B cell (primary cell): ENCODE results near the gene OR2M2. TPM values are rescaled to one million over a fixed set of nuclear protein-coding genes. Genes with fewer than 3 reads are reported as not detected.

Experiments
- ATAC-seq: fragments of 200-7000 bp; cut with Tn5 transposase; one replicate; pipeline ENCODE4 v1.10.0; 2021; ENCODE audit warnings: low read depth, mild to moderate bottlenecking, moderate number of reproducible peaks, moderate library complexity
- CTCF ChIA-PET: fragments of 350-600 bp; sonication (Branson Sonifier 250); formaldehyde crosslinking; loops from one replicate; lab custom pipeline; 2021; ENCODE audit warnings: antibody characterized with exemption, inconsistent platforms; lab: Charles Lee
- POLR2A ChIA-PET: fragments of 350-600 bp; sonication (Branson Sonifier 250); formaldehyde crosslinking; loops from one replicate; lab custom pipeline; 2021; ENCODE audit warnings: antibody characterized with exemption; lab: Charles Lee
- DNase-seq: peaks from one replicate; pipeline ENCODE4 v3.0.0; 2013
- H2AFZ ChIP-seq: 2 replicates; pipeline ENCODE4 v1.6.1; 2012; ENCODE audit warnings: mild to moderate bottlenecking, low read depth, low read length; ENCODE audit not compliant: insufficient read depth, poor library complexity, severe bottlenecking
- H3K27ac ChIP-seq, 2 donors: 1 replicate in 1 of 2; 2 replicates in 1 of 2; pipeline ENCODE4 v1.5.1; 2012 to 2013; ENCODE audit warnings: low read length in 2 of 2, mild to moderate bottlenecking in 2 of 2, moderate library complexity in 1 of 2
- H3K27me3 ChIP-seq, 4 experiments: fragments of 200-600 bp in 1 of 4; sonication (generic) in 1 of 4; replicated peaks in 1 of 4; 1 replicate in 2 of 4; 2 replicates in 2 of 4; pipeline versions ENCODE4 v1.6.1 to v1.7.0; 2013 to 2016; ENCODE audit warnings: low read length in 3 of 4, mild to moderate bottlenecking in 2 of 4, mixed read lengths in 1 of 4, moderate library complexity in 1 of 4; ENCODE audit not compliant: insufficient read depth in 4 of 4, control insufficient read depth in 3 of 4; ENCODE audit errors: control extremely low read depth in 1 of 4
- H3K36me3 ChIP-seq, 2 experiments: replicated peaks in 1 of 2; 1 replicate in 1 of 2; 2 replicates in 1 of 2; pipeline versions ENCODE4 v1.6.1 to v1.7.1; 2013; ENCODE audit warnings: low read length in 1 of 2; ENCODE audit not compliant: insufficient read depth in 2 of 2, control insufficient read depth in 1 of 2; ENCODE audit errors: control extremely low read depth in 1 of 2, extremely low read depth in 1 of 2
- H3K4me1 ChIP-seq, 2 donors: fragments of 200-600 bp in 1 of 2; sonication (generic) in 1 of 2; 1 replicate in 1 of 2; 2 replicates in 1 of 2; pipeline versions ENCODE4 v1.5.1 to v1.6.1; 2013 to 2017; ENCODE audit warnings: low read length in 2 of 2; ENCODE audit not compliant: control insufficient read depth in 2 of 2, insufficient read depth in 2 of 2
- H3K4me2 ChIP-seq: replicated peaks from 2 replicates; pipeline ENCODE3; 2012; ENCODE audit warnings: mild to moderate bottlenecking, low read depth, low read length; ENCODE audit not compliant: poor library complexity, severe bottlenecking
- H3K4me3 ChIP-seq, 5 experiments: fragments of 200-600 bp in 1 of 5; sonication (generic) in 1 of 5; 1 replicate in 3 of 5; 2 replicates in 2 of 5; pipeline versions ENCODE4 v1.5.1 to v1.7.0; 2011 to 2016; ENCODE audit warnings: low read length in 4 of 5, mild to moderate bottlenecking in 4 of 5, low read depth in 2 of 5, control low read depth in 1 of 5, moderate library complexity in 1 of 5; ENCODE audit not compliant: insufficient read depth in 1 of 5; ENCODE audit errors: control extremely low read depth in 1 of 5, extremely low read depth in 1 of 5
- H3K79me2 ChIP-seq: fragments of 200-600 bp; sonication (generic); one replicate; pipeline ENCODE4 v1.6.0; 2016; ENCODE audit warnings: low read length; ENCODE audit not compliant: control insufficient read depth, insufficient read depth
- H3K9ac ChIP-seq: fragments of 200-600 bp; sonication (generic); 2 replicates; pipeline ENCODE4 v1.6.1; 2017; ENCODE audit warnings: mild to moderate bottlenecking, low read length, moderate library complexity
- H3K9me3 ChIP-seq, 3 donors: one replicate each; pipeline versions ENCODE4 v1.6.1 to v1.7.1; 2013; ENCODE audit warnings: low read length in 2 of 3; ENCODE audit not compliant: control insufficient read depth in 2 of 3, insufficient read depth in 1 of 3; ENCODE audit errors: control extremely low read depth in 1 of 3
- H4K20me1 ChIP-seq: 2 replicates; pipeline ENCODE4 v1.6.0; 2012; ENCODE audit warnings: mild to moderate bottlenecking, low read length; ENCODE audit not compliant: insufficient read depth, control insufficient read depth, poor library complexity, severe bottlenecking
- H3K27ac Mint-ChIP-seq: one replicate; pipeline ENCODE4 v1.8.0; 2021; ENCODE audit warnings: mixed read lengths
- H3K27me3 Mint-ChIP-seq: one replicate; pipeline ENCODE4 v1.8.0; 2021; ENCODE audit warnings: mixed read lengths
- H3K4me1 Mint-ChIP-seq: one replicate; pipeline ENCODE4 v1.8.0; 2021; ENCODE audit warnings: mixed read lengths
- H3K4me3 Mint-ChIP-seq: one replicate; pipeline ENCODE4 v1.8.0; 2021; ENCODE audit warnings: mixed read lengths
- H3K9me3 Mint-ChIP-seq: one replicate; pipeline ENCODE4 v1.8.0; 2022; ENCODE audit warnings: mixed read lengths; ENCODE audit not compliant: insufficient read depth
- CTCF ChIP-seq: fragments of 200-600 bp; IDR thresholded peaks from one replicate; pipeline ENCODE4 v1.8.0; 2022; ENCODE audit warnings: antibody characterized with exemption, mild to moderate bottlenecking
- EZH2 ChIP-seq: IDR thresholded peaks from 2 replicates; pipeline ENCODE4 v1.6.1; 2012; ENCODE audit warnings: borderline replicate concordance, low read depth, mild to moderate bottlenecking, moderate library complexity, low read length; ENCODE audit not compliant: insufficient read depth, poor library complexity, severe bottlenecking
- WGBS: methylation state at CpG from one replicate; pipeline ENCODE4 v1.1.5; 2013; ENCODE audit warnings: missing lambda C conversion rate; ENCODE audit not compliant: insufficient coverage; 5-methylcytosine and 5-hydroxymethylcytosine counted together
- intact Hi-C: fragments of 100-400 bp; cut with micrococcal nuclease; formaldehyde crosslinking; loops from one replicate; pipeline ENCODE4 v1.10.0; 2022
- polyA plus RNA-seq: library from polyadenylated mRNA; depleted of rRNA; stranded (reverse); fragments of >200 nt; gene quantifications from 2 replicates; pipeline ENCODE4 v1.2.3, GENCODE V29; 2012
- total RNA-seq, 2 donors: library from RNA; stranded (reverse); fragments of 120-200 nt in 1 of 2; gene quantifications; 1 replicate in 1 of 2; 2 replicates in 1 of 2; pipeline versions ENCODE4 v1.2.3 to v1.2.4, GENCODE V29; 2013 to 2022

The OR2M2 gene
- total and polyA plus RNA-seq, 2 donors (not counting 1 experiment from before 2014, with no cell fraction given), result not detected

GRCh38 chr1:248165186-248165585 is 9.4 kb upstream of the OR2M2 start:
- no peak for ATAC-seq

GRCh38 chr1:248183996-248184395 is 9.4 kb downstream of the OR2M2 start:
- Mint-ChIP-seq H3K27me3 (no peaks in the 10 kb centered on the region), H3K27ac (no peak overlapping the region), H3K9me3 (no peaks in the 10 kb centered on the region), H3K4me3 (no peak overlapping the region), H3K4me1 (no peaks in the 10 kb centered on the region)
- TF ChIP-seq CTCF, result no peak
- TF ChIP-seq EZH2, result no peak
- POLR2A ChIA-PET, result no interaction called here
- no peaks in the 10 kb centered on the region for H3K4me1 ChIP-seq
- H3K9me3 ChIP-seq, result no peaks in the 10 kb centered on the region
- no peaks in the 10 kb centered on the region for H3K79me2 ChIP-seq
- intact Hi-C loops, result no loop called here
- H3K4me2 ChIP-seq, result no peak overlapping the region
- no CpG with 5 or more reads among the region's 7 CpGs for WGBS
- H3K27me3 ChIP-seq, result no peaks in the 10 kb centered on the region
- H3K27ac ChIP-seq, result no peak overlapping the region
- no peak overlapping the region for H3K4me3 ChIP-seq
- peak; percentile 22 for DNase-seq
- no peak overlapping the region for H2AFZ ChIP-seq
- CTCF ChIA-PET, result no interaction called here
- no peak for ATAC-seq
- no peaks in the 10 kb centered on the region for H4K20me1 ChIP-seq
- no peaks in the 10 kb centered on the region for H3K36me3 ChIP-seq
- no peak overlapping the region for H3K9ac ChIP-seq

More at GRCh38 chr1:248165186-248165585, 9.4 kb upstream of the OR2M2 start:
- Mint-ChIP-seq H3K9me3 (no peaks in the 10 kb centered on the region), H3K27me3 (no peaks in the 10 kb centered on the region), H3K4me1 (no peaks in the 10 kb centered on the region), H3K4me3 (no peak overlapping the region), H3K27ac (no peak overlapping the region)
- Histone ChIP-seq H3K9me3 (peaks cover 0 to 11% (median 0%) of the 10 kb centered on the region in 3 donors), H3K9ac (no peak overlapping the region), H3K4me2 (no peak overlapping the region), H3K4me3 (no peak overlapping the region), H3K27me3 (no peaks in the 10 kb centered on the region), H3K27ac (no peak overlapping the region), H3K36me3 (no peaks in the 10 kb centered on the region), H2AFZ (no peak overlapping the region), H3K4me1 (no peaks in the 10 kb centered on the region), H3K79me2 (no peaks in the 10 kb centered on the region), H4K20me1 (no peaks in the 10 kb centered on the region)
- 91% methylated on average over 10 of the region's 14 CpGs for WGBS
- TF ChIP-seq EZH2 (no peak), CTCF (no peak)
- ChIA-PET CTCF (no interaction called here), POLR2A (no interaction called here)
- intact Hi-C loops, result no loop called here
- no peak for DNase-seq
